HG02798 (cell line): ENCODE results near the gene BCAS1.

Source experiments
- ATAC-seq: cut with Tn5 transposase; IDR thresholded peaks from one replicate; pipeline ENCODE4 v1.9.1; 2021; ENCODE audit warnings: mild to moderate bottlenecking; ENCODE audit not compliant: unreplicated experiment, poor library complexity

The BCAS1 gene

GRCh38 chr20:53949319-53949839 lies 121.0 kb downstream of the BCAS1 start:
- ATAC-seq, result peak; percentile 85

GRCh38 chr20:53948383-53949318 lies 121.7 kb downstream of the BCAS1 start:
- no peak for ATAC-seq

GRCh38 chr20:53947501-53948195 lies 122.7 kb downstream of the BCAS1 start:
- ATAC-seq, result no peak

- no peak for ATAC-seq
These were observed 124.3 kb downstream of the BCAS1 start for GRCh38 chr20:53946106-53946505.

GRCh38 chr20:53945478-53945877 lies 124.9 kb downstream of the BCAS1 start:
- ATAC-seq, result no peak

GRCh38 chr20:53944796-53945195 lies 125.6 kb downstream of the BCAS1 start:
- ATAC-seq, result no peak

- no peak for ATAC-seq
These were observed 126.7 kb downstream of the BCAS1 start for GRCh38 chr20:53943522-53944291.

GRCh38 chr20:53942973-53943372 lies 127.4 kb downstream of the BCAS1 start:
- no peak for ATAC-seq

- ATAC-seq, result no peak
These were observed 128.0 kb downstream of the BCAS1 start for GRCh38 chr20:53942472-53942816.

- no peak for ATAC-seq
These were observed 128.5 kb downstream of the BCAS1 start for GRCh38 chr20:53941680-53942471.

- no peak for ATAC-seq
These were observed 129.4 kb downstream of the BCAS1 start for GRCh38 chr20:53940907-53941545.

- ATAC-seq, result no peak
These were observed 130.1 kb downstream of the BCAS1 start for GRCh38 chr20:53940360-53940702.

- ATAC-seq, result peak; percentile 76
These were observed 130.6 kb downstream of the BCAS1 start for GRCh38 chr20:53939572-53940359.

GRCh38 chr20:53939190-53939571 lies 131.2 kb downstream of the BCAS1 start:
- no peak for ATAC-seq

- no peak for ATAC-seq
These were observed 131.7 kb downstream of the BCAS1 start for GRCh38 chr20:53938739-53939138.

- ATAC-seq, result no peak
These were observed 132.4 kb downstream of the BCAS1 start for GRCh38 chr20:53937929-53938367.

GRCh38 chr20:53937339-53937741 lies 133.1 kb downstream of the BCAS1 start:
- ATAC-seq, result no peak

GRCh38 chr20:53935344-53936084 lies 134.9 kb downstream of the BCAS1 start:
- no peak for ATAC-seq
